Small intestine (tissue), 7 donors: Measurements from ENCODE around the gene LDLRAD3. TPM values are rescaled to one million over a fixed set of nuclear protein-coding genes. Genes with fewer than 3 reads are reported as not detected.

ENCODE experiments used
- DNase-seq, 2 donors: peaks; one replicate each; pipeline versions ENCODE4 v3.0.0 to v3.0.0-alpha.2; 2013
- FAIRE-seq: peaks from 2 replicates; lab custom pipeline; 2012; peaks lifted over from hg19 to GRCh38; lab: Jason Lieb, UNC
- H3K27ac ChIP-seq, 3 donors: one replicate each; pipeline ENCODE4 v1.5.1; 2013; ENCODE audit warnings: low read length in 2 of 3, mild to moderate bottlenecking in 2 of 3, control low read depth in 1 of 3, inconsistent platforms in 1 of 3, low read depth in 1 of 3, moderate library complexity in 1 of 3
- H3K27me3 ChIP-seq, 3 donors: one replicate each; pipeline ENCODE4 v1.6.1; 2013; ENCODE audit warnings: low read length in 3 of 3, inconsistent platforms in 1 of 3; ENCODE audit not compliant: control insufficient read depth in 3 of 3, insufficient read depth in 3 of 3
- H3K36me3 ChIP-seq, 3 donors: one replicate each; pipeline ENCODE4 v1.6.1; 2013; ENCODE audit warnings: low read length in 3 of 3, inconsistent platforms in 1 of 3, low read depth in 1 of 3, mild to moderate bottlenecking in 1 of 3, moderate library complexity in 1 of 3; ENCODE audit not compliant: control insufficient read depth in 3 of 3, insufficient read depth in 2 of 3
- H3K4me1 ChIP-seq, 3 donors: one replicate each; pipeline ENCODE4 v1.6.1; 2013; ENCODE audit warnings: low read length in 2 of 3, inconsistent platforms in 1 of 3, low read depth in 1 of 3, mild to moderate bottlenecking in 1 of 3, moderate library complexity in 1 of 3; ENCODE audit not compliant: control insufficient read depth in 3 of 3, insufficient read depth in 2 of 3
- H3K4me3 ChIP-seq, 3 donors: one replicate each; pipeline ENCODE4 v1.5.1; 2013; ENCODE audit warnings: low read length in 3 of 3, control low read depth in 1 of 3, inconsistent platforms in 1 of 3, low read depth in 1 of 3, mild to moderate bottlenecking in 1 of 3, moderate library complexity in 1 of 3
- H3K9me3 ChIP-seq, 2 donors: one replicate each; pipeline ENCODE4 v1.6.1; 2013; ENCODE audit warnings: low read depth in 1 of 2, low read length in 1 of 2; ENCODE audit not compliant: control insufficient read depth in 2 of 2, insufficient read depth in 1 of 2
- WGBS, 3 donors: extraction: QIAGEN DNeasy Blood & Tissue Kit; methylation state at CpG; one replicate each; pipeline ENCODE4 v1.1.7; 2013; 5-methylcytosine and 5-hydroxymethylcytosine counted together
- polyA plus RNA-seq, 4 donors: library from polyadenylated mRNA; stranded (reverse) in 3 of 4; unstranded in 1 of 4; fragments of 200-250 nt in 3 of 4; fragments of 120-200 nt in 1 of 4; gene quantifications; one replicate each; pipeline versions ENCODE4 v1.2.1 to v1.2.3, GENCODE V29; 2013
- donor health status: healthy with polysubstance abuse.
- donor health status: control.
- donor health status: control.
- donor health status: Bipolar disorder and iron deficiency.
- donor health status: healthy.

The LDLRAD3 gene
- polyA plus RNA-seq, 4 donors: 0.22 to 6.9 (median 3.5) TPM

GRCh38 chr11:36268337-36268985 is 324.6 kb downstream of the LDLRAD3 start:
- H3K9me3 ChIP-seq: peaks cover 0 to 4% of the 10 kb centered on the region in 2 donors
- no peak overlapping the region for H3K4me3 ChIP-seq
- 63 to 72% (median 70%) methylated on average over 8 of the region's 8 CpGs for WGBS, 3 donors
- H3K27me3 ChIP-seq: no peaks in the 10 kb centered on the region
- H3K4me1 ChIP-seq: no peaks in the 10 kb centered on the region
- FAIRE-seq (no peak), DNase-seq (no peak)
- peaks cover 0 to 33% (median 6%) of the 10 kb centered on the region in 3 donors for H3K36me3 ChIP-seq
- no peak overlapping the region for H3K27ac ChIP-seq

GRCh38 chr11:36270701-36271100 is 326.8 kb downstream of the LDLRAD3 start:
- no peak for FAIRE-seq
- no peak for DNase-seq
- no peak overlapping the region for H3K27ac ChIP-seq
- no peaks in the 10 kb centered on the region for H3K27me3 ChIP-seq
- no peaks in the 10 kb centered on the region for H3K4me1 ChIP-seq
- H3K9me3 ChIP-seq: peaks cover 0 to 4% of the 10 kb centered on the region in 2 donors
- H3K36me3 ChIP-seq: peaks cover 12 to 50% (median 12%) of the 10 kb centered on the region in 3 donors
- WGBS, 3 donors: 89 to 93% (median 92%) methylated on average over 9 of the region's 9 CpGs
- H3K4me3 ChIP-seq: no peak overlapping the region

- Histone ChIP-seq H3K4me1 (no peaks in the 10 kb centered on the region), H3K4me3 (no peak overlapping the region), H3K27me3 (no peaks in the 10 kb centered on the region), H3K36me3 (peaks cover 12 to 56% (median 15%) of the 10 kb centered on the region in 3 donors), H3K9me3 (peaks cover 0 to 4% of the 10 kb centered on the region in 2 donors), H3K27ac (no peak overlapping the region)
- DNase-seq (no peak), FAIRE-seq (no peak)
- WGBS, 3 donors: 81 to 88% (median 84%) methylated on average over 5 of the region's 5 CpGs
Measured at GRCh38 chr11:36271794-36272407, 328.0 kb downstream of the LDLRAD3 start.

- FAIRE-seq: no peak
- H3K27me3 ChIP-seq: no peaks in the 10 kb centered on the region
- no peak overlapping the region for H3K27ac ChIP-seq
- DNase-seq: no peak
- peaks cover 12 to 56% (median 15%) of the 10 kb centered on the region in 3 donors for H3K36me3 ChIP-seq
- H3K9me3 ChIP-seq: peaks cover 0 to 4% of the 10 kb centered on the region in 2 donors
- H3K4me1 ChIP-seq: no peaks in the 10 kb centered on the region
- H3K4me3 ChIP-seq: no peak overlapping the region
- 82 to 93% (median 88%) methylated on average over 3 of the region's 3 CpGs for WGBS, 3 donors
Measured at GRCh38 chr11:36273110-36273509, 329.2 kb downstream of the LDLRAD3 start.

- DNase-seq (no peak), FAIRE-seq (no peak)
- no peaks in the 10 kb centered on the region for H3K27me3 ChIP-seq
- WGBS, 3 donors: 92 to 97% (median 94%) methylated on average over 7 of the region's 7 CpGs
- no peak overlapping the region for H3K27ac ChIP-seq
- no peaks in the 10 kb centered on the region for H3K4me1 ChIP-seq
- no peak overlapping the region for H3K4me3 ChIP-seq
- peaks cover 0 to 4% of the 10 kb centered on the region in 2 donors for H3K9me3 ChIP-seq
- peaks cover 12 to 65% (median 15%) of the 10 kb centered on the region in 3 donors for H3K36me3 ChIP-seq
Measured at GRCh38 chr11:36274414-36274813, 330.6 kb downstream of the LDLRAD3 start.

- no peak overlapping the region for H3K4me3 ChIP-seq
- peaks cover 0 to 6% of the 10 kb centered on the region in 2 donors for H3K9me3 ChIP-seq
- H3K27ac ChIP-seq: no peak overlapping the region
- no peaks in the 10 kb centered on the region for H3K27me3 ChIP-seq
- WGBS, 3 donors: 82 to 88% (median 83%) methylated on average over 13 of the region's 13 CpGs
- FAIRE-seq (no peak), DNase-seq (no peak)
- no peaks in the 10 kb centered on the region for H3K4me1 ChIP-seq
- peaks cover 10 to 37% (median 15%) of the 10 kb centered on the region in 3 donors for H3K36me3 ChIP-seq
Measured at GRCh38 chr11:36278531-36279282, 334.8 kb downstream of the LDLRAD3 start.

- DNase-seq: no peak
- no peaks in the 10 kb centered on the region for H3K4me1 ChIP-seq
- peaks cover 4 to 23% (median 5%) of the 10 kb centered on the region in 3 donors for H3K36me3 ChIP-seq
- peaks cover 0 to 6% of the 10 kb centered on the region in 2 donors for H3K9me3 ChIP-seq
- 69 to 88% (median 86%) methylated on average over 1 of the region's 1 CpG for WGBS, 3 donors
- H3K4me3 ChIP-seq: no peak overlapping the region
- no peaks in the 10 kb centered on the region for H3K27me3 ChIP-seq
- no peak for FAIRE-seq
- no peak overlapping the region for H3K27ac ChIP-seq
Measured at GRCh38 chr11:36280531-36280930, 336.7 kb downstream of the LDLRAD3 start.
